ENCODE data around the gene ERBB4.

- no peak for TF ChIP-seq CTCF (IDR thresholded peaks at IDR 0.05)
- TF ChIP-seq POLR2A (IDR thresholded peaks at IDR 0.05), result no peak
- TF ChIP-seq POLR2AphosphoS5 (IDR thresholded peaks at IDR 0.05), result no peak
These were observed 146.1 kb downstream of the ERBB4 start for GRCh38 chr2:212392544-212392943.

Measured in breast epithelium (tissue), 3 donors.